Measurements from ENCODE around the gene IL31RA.

The IL31RA gene

GRCh38 chr5:55873234-55873633 lies 22.1 kb downstream of the IL31RA start:
- Histone ChIP-seq H3K4me3 (ENCODE audit: low read length) (no peak overlapping the region), H3K27me3 (ENCODE audit: control insufficient read depth, low read length) (no peaks in the 10 kb centered on the region), H3K4me1 (ENCODE audit: control insufficient read depth, low read length) (no peaks in the 10 kb centered on the region), H3F3A (ENCODE audit: control insufficient read depth, insufficient read depth) (no peaks in the 10 kb centered on the region), H3K9me3 (ENCODE audit: control insufficient read depth, insufficient read depth, low read length) (no peaks in the 10 kb centered on the region), H4K20me1 (ENCODE audit: control insufficient read depth, insufficient read depth, low read depth, low read length) (no peaks in the 10 kb centered on the region), H3K4me2 (ENCODE audit: low read length) (no peak overlapping the region), H3K9me2 (replicated peaks; ENCODE audit: control insufficient read depth, low read length) (no peaks in the 10 kb centered on the region), H3K27ac (ENCODE audit: low read depth, low read length) (no peak overlapping the region), H3K79me2 (ENCODE audit: control insufficient read depth, low read length) (no peaks in the 10 kb centered on the region), H3K36me3 (ENCODE audit: control insufficient read depth, low read length) (no peaks in the 10 kb centered on the region)
- no peak for TF ChIP-seq EZH2phosphoT487 (IDR thresholded peaks at IDR 0.05; ENCODE audit: borderline replicate concordance, low read length)
- no peak for TF ChIP-seq CTCF (IDR thresholded peaks at IDR 0.05; ENCODE audit: low read depth, low read length, poor library complexity, severe bottlenecking)

GRCh38 chr5:55877655-55878054 lies 26.5 kb downstream of the IL31RA start:
- no peaks in the 10 kb centered on the region for H3K4me1 ChIP-seq (ENCODE audit: control insufficient read depth, low read length)

GRCh38 chr5:55880453-55880852 lies 29.3 kb downstream of the IL31RA start:
- no peaks in the 10 kb centered on the region for H3K9me2 ChIP-seq (replicated peaks; ENCODE audit: control insufficient read depth, low read length)
- H3K4me2 ChIP-seq (ENCODE audit: low read length): no peak overlapping the region
- TF ChIP-seq CTCF (IDR thresholded peaks at IDR 0.05; ENCODE audit: low read depth, low read length, poor library complexity, severe bottlenecking) (no peak), EZH2phosphoT487 (IDR thresholded peaks at IDR 0.05; ENCODE audit: borderline replicate concordance, low read length) (no peak)
- no peaks in the 10 kb centered on the region for H3K79me2 ChIP-seq (ENCODE audit: control insufficient read depth, low read length)
- H3K27me3 ChIP-seq (ENCODE audit: control insufficient read depth, low read length): no peaks in the 10 kb centered on the region
- no peaks in the 10 kb centered on the region for H3K9me3 ChIP-seq (ENCODE audit: control insufficient read depth, insufficient read depth, low read length)
- no peaks in the 10 kb centered on the region for H3K36me3 ChIP-seq (ENCODE audit: control insufficient read depth, low read length)
- H4K20me1 ChIP-seq (ENCODE audit: control insufficient read depth, insufficient read depth, low read depth, low read length): no peaks in the 10 kb centered on the region
- no peak overlapping the region for H3K4me3 ChIP-seq (ENCODE audit: low read length)
- no peak overlapping the region for H3K27ac ChIP-seq (ENCODE audit: low read depth, low read length)
- H3K4me1 ChIP-seq (ENCODE audit: control insufficient read depth, low read length): no peaks in the 10 kb centered on the region
- no peaks in the 10 kb centered on the region for H3F3A ChIP-seq (ENCODE audit: control insufficient read depth, insufficient read depth)

More at GRCh38 chr5:55877655-55878054, 26.5 kb downstream of the IL31RA start:
- H3K9me3 ChIP-seq (ENCODE audit: control insufficient read depth, insufficient read depth, low read length): no peaks in the 10 kb centered on the region
- H3K36me3 ChIP-seq (ENCODE audit: control insufficient read depth, low read length): no peaks in the 10 kb centered on the region
- H3F3A ChIP-seq (ENCODE audit: control insufficient read depth, insufficient read depth): no peaks in the 10 kb centered on the region
- TF ChIP-seq CTCF (IDR thresholded peaks at IDR 0.05; ENCODE audit: low read depth, low read length, poor library complexity, severe bottlenecking) (no peak), EZH2phosphoT487 (IDR thresholded peaks at IDR 0.05; ENCODE audit: borderline replicate concordance, low read length) (no peak)
- no peaks in the 10 kb centered on the region for H3K27me3 ChIP-seq (ENCODE audit: control insufficient read depth, low read length)
- H3K9me2 ChIP-seq (replicated peaks; ENCODE audit: control insufficient read depth, low read length): no peaks in the 10 kb centered on the region
- H3K79me2 ChIP-seq (ENCODE audit: control insufficient read depth, low read length): no peaks in the 10 kb centered on the region
- no peak overlapping the region for H3K4me2 ChIP-seq (ENCODE audit: low read length)
- no peaks in the 10 kb centered on the region for H4K20me1 ChIP-seq (ENCODE audit: control insufficient read depth, insufficient read depth, low read depth, low read length)
- H3K27ac ChIP-seq (ENCODE audit: low read depth, low read length): no peak overlapping the region
- no peak overlapping the region for H3K4me3 ChIP-seq (ENCODE audit: low read length)

GRCh38 chr5:55885359-55885758 lies 34.2 kb downstream of the IL31RA start:
- Histone ChIP-seq H3K27me3 (ENCODE audit: control insufficient read depth, low read length) (no peaks in the 10 kb centered on the region), H3K4me2 (ENCODE audit: low read length) (no peak overlapping the region), H3K27ac (ENCODE audit: low read depth, low read length) (no peak overlapping the region), H4K20me1 (ENCODE audit: control insufficient read depth, insufficient read depth, low read depth, low read length) (no peaks in the 10 kb centered on the region), H3K4me3 (ENCODE audit: low read length) (no peak overlapping the region), H3F3A (ENCODE audit: control insufficient read depth, insufficient read depth) (no peaks in the 10 kb centered on the region), H3K9me2 (replicated peaks; ENCODE audit: control insufficient read depth, low read length) (no peaks in the 10 kb centered on the region), H3K4me1 (ENCODE audit: control insufficient read depth, low read length) (no peaks in the 10 kb centered on the region), H3K79me2 (ENCODE audit: control insufficient read depth, low read length) (no peaks in the 10 kb centered on the region), H3K36me3 (ENCODE audit: control insufficient read depth, low read length) (no peaks in the 10 kb centered on the region), H3K9me3 (ENCODE audit: control insufficient read depth, insufficient read depth, low read length) (no peaks in the 10 kb centered on the region)
- no peak for TF ChIP-seq CTCF (IDR thresholded peaks at IDR 0.05; ENCODE audit: low read depth, low read length, poor library complexity, severe bottlenecking)
- TF ChIP-seq EZH2phosphoT487 (IDR thresholded peaks at IDR 0.05; ENCODE audit: borderline replicate concordance, low read length): no peak
